ENCODE results near the gene SLC8B1. TPM values are rescaled to one million over a fixed set of nuclear protein-coding genes. Genes with fewer than 3 reads are reported as not detected.
"Not testable (repeated sequence)": the region's sequence is repeated elsewhere in the genome, so short reads cannot be mapped to it uniquely, and the experiment has no call there.

SLC8B1 gene
- total and polyA plus RNA-seq, 4 donors: 8.1 to 48.6 (median 39.7) TPM

DNA sequence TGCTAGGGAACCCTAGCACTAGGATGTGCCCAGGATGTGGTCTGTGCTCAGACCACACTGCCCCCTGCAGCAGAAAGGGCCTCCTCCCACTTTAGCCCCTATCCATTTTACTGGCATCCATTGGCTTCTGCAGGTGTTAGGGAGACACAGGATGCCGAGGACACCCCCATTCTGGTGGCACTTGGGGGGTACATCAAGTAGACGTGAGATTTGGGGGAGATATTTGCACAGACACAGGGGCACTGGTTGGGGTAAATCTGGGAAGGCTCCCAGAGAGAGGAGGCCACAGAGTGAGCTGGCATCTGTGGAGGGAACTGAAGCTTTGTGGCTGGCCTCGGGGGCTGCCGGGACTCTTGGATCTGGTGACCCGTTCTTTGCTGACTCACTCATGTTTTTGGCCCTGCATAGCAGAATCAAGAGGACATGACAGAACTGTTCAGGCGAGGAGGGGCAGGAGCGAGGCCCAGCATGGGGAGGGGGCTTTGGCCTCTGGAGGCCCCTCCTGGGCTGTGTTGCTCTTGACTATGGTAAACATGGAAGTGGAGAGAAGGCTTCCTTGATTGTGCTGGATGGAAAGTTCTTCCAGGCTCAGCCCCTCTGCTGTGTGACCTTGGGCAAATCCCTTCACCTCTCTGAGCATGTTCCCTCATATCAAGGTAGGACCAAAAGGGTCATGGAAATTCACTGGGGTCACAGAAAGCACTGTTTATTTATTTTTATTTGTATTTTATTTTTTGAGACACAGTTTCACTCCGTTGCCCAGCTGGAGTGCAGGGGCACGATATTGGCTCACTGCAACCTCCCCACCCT, 25.2 kb upstream of the SLC8B1 start:
- Histone ChIP-seq H3K36me3 (ENCODE audit: control insufficient read depth in 1 of 2, insufficient read depth in 2 of 2, low read length in 1 of 2) (no peaks in the 10 kb centered on the region), H3K9me3 (ENCODE audit: control insufficient read depth, low read length) (no peaks in the 10 kb centered on the region), H3K4me3 (ENCODE audit: low read length in 2 of 2) (no peak overlapping the region), H3K4me1 (ENCODE audit: control insufficient read depth in 1 of 2, insufficient read depth in 2 of 2, low read length in 2 of 2) (no peaks in the 10 kb centered on the region), H3K27me3 (ENCODE audit: control insufficient read depth in 1 of 2, insufficient read depth in 2 of 2, low read length in 1 of 2) (no peaks in the 10 kb centered on the region), H3K27ac (ENCODE audit: low read depth in 1 of 2, low read length in 2 of 2) (peak overlapping the region in 1 of 2 donors; percentile 3)
- DNase-seq: peak in 1 of 2 donors; percentile 67
- intact Hi-C loops (cut with DNase I): loop anchor here (2.0 to 5.0 kb wide), 2 partner anchors 25 to 163 kb away; partner anchors contain the start of gene SLC8B1 (in 1 of the 2)
- 54 to 56% methylated on average over 9 of the region's 9 CpGs for WGBS, 2 donors
- ATAC-seq (ENCODE audit: low FRiP score): no peak

DNA sequence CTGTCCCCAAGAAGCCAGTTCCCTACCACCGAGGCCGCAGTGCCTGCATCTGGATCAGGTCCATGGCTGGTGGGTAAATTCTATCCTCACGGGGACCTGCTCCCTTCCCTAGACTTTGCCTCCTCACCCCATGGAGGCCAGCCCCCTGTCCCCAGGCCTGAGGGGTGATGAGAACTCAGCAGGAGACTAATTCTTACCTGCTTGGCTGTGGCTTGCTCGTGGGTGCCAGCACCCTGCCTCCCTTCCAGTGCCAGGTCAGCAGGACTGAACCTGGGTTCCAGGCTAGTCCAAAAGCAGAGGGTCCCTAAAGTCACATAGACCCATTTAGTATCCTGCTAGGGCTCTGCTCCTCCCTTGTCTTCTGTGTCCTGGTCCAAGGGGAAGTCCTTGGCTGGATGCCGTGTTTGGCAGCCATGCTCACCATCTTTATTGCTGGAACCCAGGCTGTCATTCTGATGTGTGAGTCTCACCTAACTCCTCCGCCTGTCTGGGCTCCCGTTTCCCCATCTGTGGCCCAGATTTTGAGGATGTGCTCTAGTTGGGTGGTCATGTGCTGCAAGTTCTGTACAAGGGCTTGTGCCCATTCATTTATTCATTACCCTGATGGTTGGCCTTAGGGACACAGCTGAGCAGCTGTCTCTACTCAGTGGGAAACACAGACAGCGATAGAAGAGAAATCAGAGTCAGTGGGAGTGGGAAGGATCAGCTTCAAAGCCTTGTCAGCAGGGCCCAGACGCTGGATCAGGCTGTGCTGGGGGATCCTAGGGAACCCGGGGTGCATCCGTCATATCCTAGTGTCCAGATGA, 24.4 kb upstream of the SLC8B1 start:
- peak; percentile 54 for ATAC-seq (ENCODE audit: low FRiP score)
- H3K27me3 ChIP-seq (ENCODE audit: control insufficient read depth in 1 of 2, insufficient read depth in 2 of 2, low read length in 1 of 2): no peaks in the 10 kb centered on the region
- peak overlapping the region; percentile 28 to 90 for H3K4me3 ChIP-seq (ENCODE audit: low read length in 2 of 2)
- H3K27ac ChIP-seq (ENCODE audit: low read depth in 1 of 2, low read length in 2 of 2): peak overlapping the region in 1 of 2 donors; percentile 75
- H3K4me1 ChIP-seq (ENCODE audit: control insufficient read depth in 1 of 2, insufficient read depth in 2 of 2, low read length in 2 of 2): no peaks in the 10 kb centered on the region
- peak; percentile 74 to 85 for DNase-seq
- 30 to 31% methylated on average over 11 of the region's 11 CpGs for WGBS, 2 donors
- no peaks in the 10 kb centered on the region for H3K9me3 ChIP-seq (ENCODE audit: control insufficient read depth, low read length)
- intact Hi-C loops (cut with DNase I): loop anchor here (2.0 to 5.0 kb wide), 2 partner anchors 25 to 162 kb away; partner anchors contain the start of gene SLC8B1 (in 1 of the 2)
- no peaks in the 10 kb centered on the region for H3K36me3 ChIP-seq (ENCODE audit: control insufficient read depth in 1 of 2, insufficient read depth in 2 of 2, low read length in 1 of 2)

DNA sequence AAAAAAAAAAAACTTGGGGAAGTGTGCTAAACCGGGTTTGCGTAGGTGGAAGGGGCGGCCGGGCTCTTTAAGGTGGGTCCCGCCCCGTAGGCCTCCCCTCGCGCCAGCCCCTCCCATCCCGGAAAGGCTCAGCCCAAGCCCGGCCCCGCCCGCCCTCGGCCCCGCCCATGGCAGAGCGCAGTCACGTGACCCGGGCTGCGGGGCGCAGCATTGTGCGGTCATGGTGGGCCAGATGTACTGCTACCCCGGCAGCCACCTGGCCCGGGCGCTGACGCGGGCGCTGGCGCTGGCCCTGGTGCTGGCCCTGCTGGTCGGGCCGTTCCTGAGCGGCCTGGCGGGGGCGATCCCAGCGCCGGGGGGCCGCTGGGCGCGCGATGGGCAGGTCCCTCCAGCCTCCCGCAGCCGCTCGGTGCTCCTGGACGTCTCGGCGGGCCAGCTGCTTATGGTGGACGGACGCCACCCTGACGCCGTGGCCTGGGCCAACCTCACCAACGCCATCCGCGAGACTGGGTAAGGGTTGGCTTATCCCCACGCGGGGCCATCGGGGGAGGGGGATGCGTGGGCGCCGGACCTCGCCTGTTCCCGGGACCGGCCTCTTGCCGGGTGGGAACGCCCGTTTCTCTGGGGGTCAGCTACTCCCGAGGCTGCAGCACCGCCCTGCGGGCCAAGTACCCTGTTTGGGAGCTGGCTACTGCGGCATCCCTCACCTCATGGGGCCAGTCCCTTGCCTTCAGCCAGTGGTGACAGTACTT, 23.6 kb upstream of the SLC8B1 start, which contains the start of gene PLBD2:
Gene PLBD2, plus strand, starts transcription at position 207 of the 752 bp plus-strand sequence. Its CDS starts 14 bp downstream, at position 221.
- WGBS, 2 donors: 0% methylated on average over 58 to 67 of the region's 67 CpGs
- Histone ChIP-seq H3K36me3 (ENCODE audit: control insufficient read depth in 1 of 2, insufficient read depth in 2 of 2, low read length in 1 of 2) (no peaks in the 10 kb centered on the region), H3K4me1 (ENCODE audit: control insufficient read depth in 1 of 2, insufficient read depth in 2 of 2, low read length in 2 of 2) (no peaks in the 10 kb centered on the region), H3K27ac (ENCODE audit: low read depth in 1 of 2, low read length in 2 of 2) (peak within 1 kb of the TSS; percentile 3 to 75), H3K27me3 (ENCODE audit: control insufficient read depth in 1 of 2, insufficient read depth in 2 of 2, low read length in 1 of 2) (no peaks in the 10 kb centered on the region), H3K9me3 (ENCODE audit: control insufficient read depth, low read length) (no peaks in the 10 kb centered on the region), H3K4me3 (ENCODE audit: low read length in 2 of 2) (peak within 1 kb of the TSS; percentile 28 to 90)
- intact Hi-C loops (cut with DNase I): loop anchor here (2.0 to 5.0 kb wide), 2 partner anchors 24 to 161 kb away; partner anchors contain the start of gene SLC8B1 (in 1 of the 2)
- peak; percentile 97 for ATAC-seq (ENCODE audit: low FRiP score)
- DNase-seq: peak; percentile 97 to 98

DNA sequence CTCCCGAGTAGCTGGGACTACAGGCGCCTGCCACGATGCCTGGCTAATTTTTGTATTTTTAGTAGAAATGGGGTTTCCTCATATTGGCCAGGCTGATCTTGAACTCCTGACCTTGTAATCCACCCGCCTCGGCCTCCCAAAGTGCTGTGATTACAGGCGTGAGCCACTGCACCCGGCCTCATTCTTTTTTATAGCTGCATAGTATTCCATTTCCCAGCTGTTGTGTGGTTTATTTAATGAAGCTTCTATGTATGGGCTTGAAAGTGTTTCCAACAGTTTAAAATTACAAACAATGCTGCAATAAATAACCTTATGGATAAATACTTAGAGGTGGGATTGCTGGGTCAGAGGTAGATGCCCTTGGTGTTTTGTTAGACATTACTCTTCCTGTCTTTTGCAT, 19.3 kb upstream of the SLC8B1 start:
- H3K4me1 ChIP-seq (ENCODE audit: control insufficient read depth in 1 of 2, insufficient read depth in 2 of 2, low read length in 2 of 2); H3K27me3 ChIP-seq (ENCODE audit: control insufficient read depth in 1 of 2, insufficient read depth in 2 of 2, low read length in 1 of 2); H3K27ac ChIP-seq (ENCODE audit: low read depth in 1 of 2, low read length in 2 of 2); DNase-seq; H3K4me3 ChIP-seq (ENCODE audit: low read length in 2 of 2); ATAC-seq (ENCODE audit: low FRiP score); intact Hi-C loops (cut with DNase I); H3K36me3 ChIP-seq (ENCODE audit: control insufficient read depth in 1 of 2, insufficient read depth in 2 of 2, low read length in 1 of 2); H3K9me3 ChIP-seq (ENCODE audit: control insufficient read depth, low read length): not testable (repeated sequence)
- WGBS, 2 donors: 85 to 91% methylated on average over 7 of the region's 7 CpGs

DNA sequence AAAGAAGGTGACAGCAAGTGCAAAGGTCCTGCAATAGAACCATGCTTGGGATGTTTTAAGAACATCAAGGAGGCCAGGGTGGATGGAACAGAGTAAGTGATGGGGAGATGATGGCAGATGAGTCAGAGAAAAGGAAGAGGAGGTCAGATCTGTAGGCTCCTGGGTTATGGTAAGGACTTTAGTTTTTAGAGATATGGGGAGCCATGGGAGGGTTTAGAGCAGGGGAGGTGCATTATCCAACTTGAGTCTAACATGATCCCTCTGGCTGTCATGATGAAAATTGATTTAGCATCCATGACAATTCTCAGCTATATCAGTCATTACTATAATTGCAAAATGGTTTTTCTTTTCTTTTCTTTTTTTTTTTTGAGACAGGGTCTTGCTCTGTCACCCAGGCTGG, 16.2 kb upstream of the SLC8B1 start:
- intact Hi-C loops (cut with DNase I): no loop called here
- no peak for ATAC-seq (ENCODE audit: low FRiP score)

DNA sequence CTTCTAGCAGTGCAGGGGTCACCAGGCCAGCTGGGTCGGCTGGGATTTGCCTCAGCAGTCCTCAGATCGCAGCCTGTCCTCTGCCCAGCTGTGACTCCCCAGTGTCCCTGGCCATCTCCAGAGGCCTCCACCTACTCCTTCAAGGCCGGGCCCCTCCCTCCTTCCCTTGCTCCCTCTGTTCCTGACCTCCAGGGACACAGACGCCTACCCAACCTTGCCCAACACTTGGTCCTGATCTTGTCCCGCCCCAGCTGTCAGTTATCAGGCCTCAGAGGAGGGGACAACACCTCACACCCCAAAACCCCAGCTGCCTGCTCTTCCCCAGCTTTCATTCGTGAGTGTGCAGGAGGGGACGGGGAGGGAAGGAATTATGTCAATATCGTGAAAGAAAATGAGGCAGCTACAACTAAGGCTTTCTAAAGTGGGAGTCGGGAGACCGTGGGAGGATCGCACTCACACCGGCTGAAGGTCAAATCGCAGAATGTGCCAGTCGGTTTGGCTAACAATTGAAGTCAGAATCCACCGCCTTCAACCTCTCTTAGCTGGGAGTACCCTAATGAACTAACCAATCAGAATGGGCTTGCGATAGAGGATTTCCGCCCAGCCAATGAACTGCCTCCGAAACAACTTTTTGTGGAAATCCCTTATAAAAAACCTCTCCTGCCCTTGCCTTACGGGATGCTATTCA, 14.1 kb upstream of the SLC8B1 start:
- no peak for ATAC-seq (ENCODE audit: low FRiP score)
- intact Hi-C loops (cut with DNase I): no loop called here
- DNase-seq: no peak
- H3K36me3 ChIP-seq (ENCODE audit: control insufficient read depth in 1 of 2, insufficient read depth in 2 of 2, low read length in 1 of 2): no peaks in the 10 kb centered on the region
- no peaks in the 10 kb centered on the region for H3K9me3 ChIP-seq (ENCODE audit: control insufficient read depth, low read length)
- no peaks in the 10 kb centered on the region for H3K27me3 ChIP-seq (ENCODE audit: control insufficient read depth in 1 of 2, insufficient read depth in 2 of 2, low read length in 1 of 2)
- WGBS, 2 donors: 55 to 60% methylated on average over 19 of the region's 19 CpGs
- no peaks in the 10 kb centered on the region for H3K4me1 ChIP-seq (ENCODE audit: control insufficient read depth in 1 of 2, insufficient read depth in 2 of 2, low read length in 2 of 2)
- H3K27ac ChIP-seq (ENCODE audit: low read depth in 1 of 2, low read length in 2 of 2): no peak overlapping the region
- H3K4me3 ChIP-seq (ENCODE audit: low read length in 2 of 2): no peak overlapping the region

More for the DNA sequence above, 16.2 kb upstream of the SLC8B1 start:
- Histone ChIP-seq H3K27ac (ENCODE audit: low read depth in 1 of 2, low read length in 2 of 2) (no peak overlapping the region), H3K9me3 (ENCODE audit: control insufficient read depth, low read length) (no peaks in the 10 kb centered on the region), H3K4me3 (ENCODE audit: low read length in 2 of 2) (no peak overlapping the region), H3K36me3 (ENCODE audit: control insufficient read depth in 1 of 2, insufficient read depth in 2 of 2, low read length in 1 of 2) (no peaks in the 10 kb centered on the region), H3K27me3 (ENCODE audit: control insufficient read depth in 1 of 2, insufficient read depth in 2 of 2, low read length in 1 of 2) (no peaks in the 10 kb centered on the region), H3K4me1 (ENCODE audit: control insufficient read depth in 1 of 2, insufficient read depth in 2 of 2, low read length in 2 of 2) (no peaks in the 10 kb centered on the region)
- DNase-seq: no peak

DNA sequence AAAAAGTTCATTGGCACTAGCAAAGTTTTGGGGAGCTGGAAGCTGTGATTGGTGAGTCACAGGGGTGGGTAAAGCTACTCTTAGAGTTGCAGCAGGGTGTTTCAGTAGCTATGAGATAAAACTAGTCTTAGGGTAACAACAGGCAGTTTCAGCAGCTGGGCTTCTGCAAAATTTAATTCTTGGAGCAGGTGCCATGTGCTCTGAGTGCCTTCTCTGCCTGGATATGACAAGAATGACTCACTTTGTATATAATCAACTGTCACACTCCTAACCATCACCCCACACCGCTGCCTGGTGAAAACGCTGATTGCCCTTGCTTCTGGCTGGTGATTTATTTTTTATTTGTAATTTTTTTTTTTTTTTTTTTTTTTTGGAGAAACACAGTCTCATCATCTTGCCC, 13.0 kb upstream of the SLC8B1 start:
- no peaks in the 10 kb centered on the region for H3K4me1 ChIP-seq (ENCODE audit: control insufficient read depth in 1 of 2, insufficient read depth in 2 of 2, low read length in 2 of 2)
- intact Hi-C loops (cut with DNase I): no loop called here
- WGBS, 2 donors: 82 to 86% methylated on average over 2 of the region's 2 CpGs
- DNase-seq (no peak), ATAC-seq (ENCODE audit: low FRiP score) (no peak)
- H3K27ac ChIP-seq (ENCODE audit: low read depth in 1 of 2, low read length in 2 of 2): no peak overlapping the region
- no peaks in the 10 kb centered on the region for H3K36me3 ChIP-seq (ENCODE audit: control insufficient read depth in 1 of 2, insufficient read depth in 2 of 2, low read length in 1 of 2)
- H3K9me3 ChIP-seq (ENCODE audit: control insufficient read depth, low read length): no peaks in the 10 kb centered on the region
- H3K27me3 ChIP-seq (ENCODE audit: control insufficient read depth in 1 of 2, insufficient read depth in 2 of 2, low read length in 1 of 2): no peaks in the 10 kb centered on the region
- H3K4me3 ChIP-seq (ENCODE audit: low read length in 2 of 2): no peak overlapping the region

DNA sequence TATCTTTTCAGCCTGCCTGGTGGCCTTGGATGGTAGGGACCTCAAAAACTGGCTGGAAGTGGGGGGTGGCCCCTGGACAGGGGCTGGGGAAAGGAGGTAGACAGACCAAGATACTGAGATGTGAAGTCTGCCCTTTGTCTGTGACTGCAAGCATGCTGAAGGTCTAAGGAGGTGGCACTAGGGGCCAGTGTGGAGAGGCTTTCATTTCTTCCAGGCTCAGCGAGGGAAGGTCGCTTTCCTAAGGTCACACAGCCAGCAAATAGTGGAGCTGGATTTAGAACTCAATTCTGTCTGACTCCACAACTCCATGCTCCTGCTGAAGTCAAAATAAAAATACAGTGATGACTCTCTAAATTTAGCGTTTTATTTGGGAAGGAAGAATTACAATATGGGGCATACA, 12.2 kb upstream of the SLC8B1 start:
- intact Hi-C loops (cut with DNase I): no loop called here
- no peaks in the 10 kb centered on the region for H3K27me3 ChIP-seq (ENCODE audit: control insufficient read depth in 1 of 2, insufficient read depth in 2 of 2, low read length in 1 of 2)
- WGBS, 2 donors: 87 to 94% methylated on average over 3 of the region's 3 CpGs
- no peak for DNase-seq
- H3K9me3 ChIP-seq (ENCODE audit: control insufficient read depth, low read length): no peaks in the 10 kb centered on the region
- no peak overlapping the region for H3K27ac ChIP-seq (ENCODE audit: low read depth in 1 of 2, low read length in 2 of 2)
- H3K36me3 ChIP-seq (ENCODE audit: control insufficient read depth in 1 of 2, insufficient read depth in 2 of 2, low read length in 1 of 2): no peaks in the 10 kb centered on the region
- H3K4me3 ChIP-seq (ENCODE audit: low read length in 2 of 2): no peak overlapping the region
- no peaks in the 10 kb centered on the region for H3K4me1 ChIP-seq (ENCODE audit: control insufficient read depth in 1 of 2, insufficient read depth in 2 of 2, low read length in 2 of 2)
- ATAC-seq (ENCODE audit: low FRiP score): no peak

Data from aorta (tissue), 5 donors.